HepG2 (cell line): ENCODE measurements around the gene ARMC8. TPM values are rescaled to one million over a fixed set of nuclear protein-coding genes. Genes with fewer than 3 reads are reported as not detected.

Experiments
- ATAC-seq: fragments of 200-7000 bp; cut with Tn5 transposase; 3 replicates; pipeline ENCODE4 v1.9.1; 2020; ENCODE audit warnings: mild to moderate bottlenecking, moderate library complexity
- BruUV-seq: library from RNA; stranded (reverse); fragments of 400-500 nt; replicated peaks from 2 replicates; lab custom pipeline; 2021; lab: Mats Ljungman, UMichigan
- CTCF ChIA-PET: fragments of 300-600 bp; formaldehyde crosslinking; extraction: SDS; loops from one replicate; lab custom pipeline; 2021; ENCODE audit warnings: low total read pairs, inconsistent platforms, low intra/inter-chr PET ratio; lab: Yijun Ruan, JAX
- POLR2A ChIA-PET: fragments of 350-600 bp; sonication (Branson Sonifier 250); formaldehyde crosslinking; loops from one replicate; lab custom pipeline; 2020; ENCODE audit warnings: antibody characterized with exemption, inconsistent platforms; lab: Yijun Ruan, JAX
- DNase-seq: peaks from one replicate; pipeline ENCODE4 v3.0.0-alpha.2; 2015; ENCODE audit warnings: low spot score
- FAIRE-seq: peaks from 3 replicates; lab custom pipeline; 2011; peaks lifted over from hg19 to GRCh38; lab: Jason Lieb, UNC
- H2AFZ ChIP-seq: one replicate; pipeline ENCODE4 v1.6.1; 2011; ENCODE audit warnings: low read length, inconsistent platforms
- H3K27ac ChIP-seq: fragments of 300-600 bp; 3 replicates; pipeline ENCODE4 v1.8.0; 2011; ENCODE audit warnings: mixed run types, mild to moderate bottlenecking, mixed read lengths, low read length, inconsistent platforms; ENCODE audit not compliant: insufficient read depth; ENCODE audit errors: extremely low read length
- H3K27me3 ChIP-seq, 2 experiments: fragments of 200-600 bp in 1 of 2; 2 replicates in 1 of 2; 3 replicates in 1 of 2; pipeline versions ENCODE4 v1.6.0 to v1.8.0; 2011; ENCODE audit warnings: low read length in 2 of 2, mild to moderate bottlenecking in 2 of 2, moderate library complexity in 2 of 2, inconsistent platforms in 1 of 2; ENCODE audit not compliant: insufficient read depth in 2 of 2, control insufficient read depth in 1 of 2
- H3K36me3 ChIP-seq, 2 experiments: fragments of 200-600 bp in 1 of 2; replicated peaks in 1 of 2; 2 replicates in 1 of 2; 3 replicates in 1 of 2; pipeline versions ENCODE4 v1.5.1 to v1.8.0; 2011; ENCODE audit warnings: low read length in 2 of 2, inconsistent platforms in 1 of 2; ENCODE audit not compliant: insufficient read depth in 2 of 2, control insufficient read depth in 1 of 2
- H3K4me1 ChIP-seq: 2 replicates; pipeline ENCODE4 v1.5.1; 2012; ENCODE audit warnings: low read length, inconsistent platforms; ENCODE audit not compliant: insufficient read depth
- H3K4me2 ChIP-seq: 2 replicates; pipeline ENCODE4 v1.6.0; 2011; ENCODE audit warnings: low read depth, low read length, inconsistent platforms
- H3K4me3 ChIP-seq, 3 experiments: fragments of 200-600 bp in 1 of 3; sonication (generic), shearing (Covaris generic) in 1 of 3; replicated peaks in 1 of 3; 2 replicates each; pipeline ENCODE4 v1.5.1; 2011 to 2016; ENCODE audit warnings: low read length in 3 of 3, inconsistent platforms in 2 of 3, low read depth in 2 of 3, mild to moderate bottlenecking in 2 of 3, control low read depth in 1 of 3, mixed read lengths in 1 of 3; ENCODE audit not compliant: insufficient read depth in 1 of 3
- H3K79me2 ChIP-seq: one replicate; pipeline ENCODE4 v1.6.1; 2011; ENCODE audit warnings: low read length, inconsistent platforms; ENCODE audit not compliant: insufficient read depth
- H3K9ac ChIP-seq: 2 replicates; pipeline ENCODE4 v1.6.0; 2011; ENCODE audit warnings: mild to moderate bottlenecking, low read depth, low read length, inconsistent platforms; ENCODE audit not compliant: insufficient read depth
- H3K9me3 ChIP-seq: 2 replicates; pipeline ENCODE4 v1.5.1; 2012; ENCODE audit warnings: mild to moderate bottlenecking, low read length
- H4K20me1 ChIP-seq: 2 replicates; pipeline ENCODE4 v1.6.0; 2011; ENCODE audit warnings: inconsistent platforms, mild to moderate bottlenecking, low read length, moderate library complexity; ENCODE audit not compliant: insufficient read depth
- ARNTL ChIP-seq: sonication (generic); formaldehyde crosslinking; IDR thresholded peaks from 2 replicates; pipeline ENCODE4 v1.4.0; 2020; ENCODE audit warnings: mild to moderate bottlenecking, missing genetic modification reagents
- BORCS8-MEF2B ChIP-seq: sonication (generic); formaldehyde crosslinking; IDR thresholded peaks from 2 replicates; pipeline ENCODE4 v1.8.0; 2022; ENCODE audit warnings: mild to moderate bottlenecking, missing genetic modification reagents
- DPF2 ChIP-seq: sonication (generic); formaldehyde crosslinking; IDR thresholded peaks from 2 replicates; pipeline ENCODE4 v1.4.0; 2020; ENCODE audit warnings: mild to moderate bottlenecking, low read depth, missing genetic modification reagents, borderline replicate concordance
- EED ChIP-seq: sonication (generic); formaldehyde crosslinking; IDR thresholded peaks from 2 replicates; pipeline ENCODE4 v1.5.0; 2020; ENCODE audit warnings: mild to moderate bottlenecking, missing genetic modification reagents
- MLLT10 ChIP-seq: sonication (generic); formaldehyde crosslinking; IDR thresholded peaks from 2 replicates; pipeline ENCODE4 v1.4.0; 2020; ENCODE audit warnings: missing genetic modification reagents
- NCOA5 ChIP-seq: sonication (generic); formaldehyde crosslinking; IDR thresholded peaks from 2 replicates; pipeline ENCODE4 v1.4.0; 2020; ENCODE audit warnings: missing genetic modification reagents
- NFKBIZ ChIP-seq: IDR thresholded peaks from 2 replicates; pipeline ENCODE4 v1.6.1; 2018; ENCODE audit warnings: missing genetic modification reagents, missing compliant biosample characterization
- ZFP62 ChIP-seq: sonication (generic); formaldehyde crosslinking; IDR thresholded peaks from 2 replicates; pipeline ENCODE4 v1.4.0; 2020; ENCODE audit warnings: missing genetic modification reagents
- ZNF605 ChIP-seq: sonication (generic); formaldehyde crosslinking; IDR thresholded peaks from 2 replicates; pipeline ENCODE4 v1.8.0; 2022; ENCODE audit warnings: mild to moderate bottlenecking, missing genetic modification reagents
- ZSCAN21 ChIP-seq: sonication (generic); formaldehyde crosslinking; IDR thresholded peaks from 2 replicates; pipeline ENCODE4 v1.8.0; 2022; ENCODE audit warnings: mild to moderate bottlenecking, missing genetic modification reagents, moderate library complexity, borderline replicate concordance
- WGBS: methylation state at CpG from one replicate; pipeline ENCODE4 v1.1.6; 2017; ENCODE audit warnings: low lambda C conversion rate; 5-methylcytosine and 5-hydroxymethylcytosine counted together
- in situ Hi-C: cut with HindIII; loops from 2 replicates; pipeline ENCODE4 v1.10.0; 2017; ENCODE audit warnings: low pct_unique_long_range_greater_than_20kb; ENCODE audit not compliant: extremely low pct_ligation_motif_present
- intact Hi-C: fragments of 100-400 bp; cut with micrococcal nuclease; formaldehyde crosslinking; loops from one replicate; pipeline ENCODE4 v1.10.0; 2022; ENCODE audit not compliant: unreplicated experiment
- polyA plus RNA-seq, 8 experiments: library from polyadenylated mRNA; depleted of rRNA in 3 of 8; stranded (reverse) in 7 of 8; unstranded in 1 of 8; fragments of >200 nt; fragmentation: Illumina TruSeq in 4 of 8; extraction: Trizol in 4 of 8; gene quantifications; 2 replicates each; pipeline versions ENCODE4 v1.2.1 to v1.2.3, GENCODE V29; 2011 to 2016; ENCODE audit warnings: low read depth in 4 of 8, missing spikeins in 1 of 8, mixed read lengths in 1 of 8; ENCODE audit not compliant: insufficient read depth in 1 of 8
- total RNA-seq, 5 experiments: library from RNA; depleted of rRNA; stranded (reverse); fragments of >200 nt; fragmentation: Illumina TruSeq; extraction: Trizol; gene quantifications; 2 replicates each; pipeline ENCODE4 v1.2.3, GENCODE V29; 2016; ENCODE audit warnings: low read depth in 1 of 5

The ARMC8 gene
- total and polyA plus RNA-seq, 2 of the 13 experiments (the other 11 are each of a cell fraction or from before 2014, with no cell fraction given) = 38.9 to 55.3 TPM

- no peak for FAIRE-seq
- no peaks in the 10 kb centered on the region for H3K9me3 ChIP-seq
- H3K79me2 ChIP-seq = no peaks in the 10 kb centered on the region
- H3K4me2 ChIP-seq = no peak overlapping the region
- no peaks in the 10 kb centered on the region for H3K36me3 ChIP-seq
- DNase-seq = no peak
- intact Hi-C loops (no loop called here), in situ Hi-C loops (no loop called here)
- ATAC-seq = no peak
- TF ChIP-seq NFKBIZ (no peak), MLLT10 (CRISPR knock-in tag) (no peak), BORCS8-MEF2B (CRISPR knock-in tag) (no peak), DPF2 (no peak)
- no peaks in the 10 kb centered on the region for H3K27me3 ChIP-seq
- no peaks in the 10 kb centered on the region for H3K4me1 ChIP-seq
- CTCF ChIA-PET = no interaction called here
- H3K27ac ChIP-seq = no peak overlapping the region
- no peak overlapping the region for H3K9ac ChIP-seq
- H4K20me1 ChIP-seq = no peaks in the 10 kb centered on the region
- no peak overlapping the region for H2AFZ ChIP-seq
- POLR2A ChIA-PET = no interaction called here
- no TSS peak for BruUV-seq
- H3K4me3 ChIP-seq = no peak overlapping the region
These were observed 32.6 kb upstream of the ARMC8 start for GRCh38 chr3:138154534-138154933.

- Histone ChIP-seq H3K79me2 (no peaks in the 10 kb centered on the region), H4K20me1 (no peaks in the 10 kb centered on the region; the same call in 1 of the 2 replicates), H3K36me3 (peaks cover 3 to 12% of the 10 kb centered on the region in 2 experiments), H3K9me3 (no peaks in the 10 kb centered on the region), H3K4me2 (no peak overlapping the region), H3K4me3 (no peak overlapping the region), H3K27me3 (no peaks in the 10 kb centered on the region), H3K27ac (no peak overlapping the region), H3K4me1 (no peaks in the 10 kb centered on the region), H2AFZ (no peak overlapping the region), H3K9ac (no peak overlapping the region)
- POLR2A ChIA-PET = no interaction called here
- intact Hi-C loops = no loop called here
- no TSS peak for BruUV-seq
- CTCF ChIA-PET = no interaction called here
- 96% methylated on average over 4 of the region's 4 CpGs for WGBS
- in situ Hi-C loops = no loop called here
- TF ChIP-seq ZFP62 (CRISPR knock-in tag) (no peak), ZSCAN21 (CRISPR knock-in tag) (no peak), NCOA5 (CRISPR knock-in tag) (no peak), ZNF605 (no peak), EED (CRISPR knock-in tag) (no peak), ARNTL (CRISPR knock-in tag) (no peak)
- FAIRE-seq (no peak), ATAC-seq (no peak), DNase-seq (no peak)
These were observed 29.4 kb upstream of the ARMC8 start for GRCh38 chr3:138157743-138158142.
